ENCODE data around the gene IFT27.
A peak's percentile ranks its signal among the peaks of the same experiment; 100 is the strongest.

The IFT27 gene

DNA sequence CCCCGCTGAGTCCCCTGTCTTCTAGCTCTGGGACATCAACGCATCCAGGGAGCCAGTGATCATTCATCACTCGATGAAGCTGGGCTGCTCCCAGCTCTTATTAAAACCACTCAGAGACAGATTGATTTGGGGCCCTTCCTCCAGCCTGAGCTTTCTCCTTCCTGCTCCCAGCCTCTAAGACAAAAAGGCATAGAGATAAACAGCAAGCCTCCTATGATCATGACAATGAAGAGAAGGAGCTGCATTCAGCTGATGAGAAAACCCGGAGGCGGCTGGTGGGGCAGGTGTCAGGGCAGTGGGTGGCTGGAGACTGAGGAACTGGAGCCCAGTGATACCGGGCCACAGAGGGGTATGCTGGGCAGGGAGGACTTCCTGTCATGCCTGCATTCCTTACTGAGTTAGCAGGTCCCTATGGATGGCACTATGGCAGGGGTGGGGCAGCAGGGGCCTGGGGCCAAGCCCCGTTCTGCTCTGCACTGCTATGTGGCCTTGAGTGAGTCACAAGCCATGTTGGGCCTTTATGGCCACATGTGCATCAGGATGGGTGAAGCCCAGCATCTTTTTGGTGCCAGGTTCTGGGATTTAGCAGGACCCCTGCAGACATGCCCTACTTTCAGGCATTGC is 20.7 kb upstream of the IFT27 start:
- no peak for DNase-seq

DNA sequence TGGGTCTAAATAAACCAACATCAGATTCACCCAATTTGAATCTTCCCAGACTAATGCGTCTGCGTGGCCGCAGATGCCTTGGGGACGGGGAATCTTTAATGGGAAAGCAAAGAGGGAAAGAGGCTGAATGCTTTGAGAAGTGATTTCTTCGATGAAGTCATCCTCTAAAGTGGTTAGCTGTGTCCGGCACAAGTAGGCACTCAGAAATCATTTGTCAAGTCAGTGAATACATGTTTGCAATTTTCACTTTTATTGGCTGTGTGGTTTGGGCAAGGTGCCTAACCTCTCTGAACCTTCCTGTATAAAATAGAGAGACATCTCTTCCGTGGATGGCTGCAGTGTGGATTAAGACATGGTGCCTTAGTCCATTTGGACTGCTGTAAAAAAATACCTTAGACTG is 19.7 kb upstream of the IFT27 start:
- DNase-seq: no peak

DNA sequence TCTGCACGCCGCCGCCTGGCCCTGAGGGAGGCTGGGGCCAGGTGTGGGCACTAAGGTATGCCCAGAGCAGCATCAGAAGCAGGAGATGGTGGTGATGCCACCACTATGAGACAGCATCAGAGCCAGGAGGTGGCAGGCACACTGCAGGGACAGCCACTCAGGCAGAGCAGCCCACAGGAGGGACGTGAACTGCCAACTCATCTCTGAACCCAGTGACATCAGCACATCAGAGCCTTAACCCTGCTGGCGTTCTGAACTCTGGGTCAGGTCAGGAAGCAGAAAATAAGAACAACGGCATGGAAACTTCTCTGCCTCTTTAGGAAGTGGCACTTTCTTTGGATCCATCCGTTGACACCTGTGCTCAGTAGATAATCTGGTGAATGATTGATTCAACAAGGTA is 14.7 kb upstream of the IFT27 start:
- DNase-seq: no peak

DNA sequence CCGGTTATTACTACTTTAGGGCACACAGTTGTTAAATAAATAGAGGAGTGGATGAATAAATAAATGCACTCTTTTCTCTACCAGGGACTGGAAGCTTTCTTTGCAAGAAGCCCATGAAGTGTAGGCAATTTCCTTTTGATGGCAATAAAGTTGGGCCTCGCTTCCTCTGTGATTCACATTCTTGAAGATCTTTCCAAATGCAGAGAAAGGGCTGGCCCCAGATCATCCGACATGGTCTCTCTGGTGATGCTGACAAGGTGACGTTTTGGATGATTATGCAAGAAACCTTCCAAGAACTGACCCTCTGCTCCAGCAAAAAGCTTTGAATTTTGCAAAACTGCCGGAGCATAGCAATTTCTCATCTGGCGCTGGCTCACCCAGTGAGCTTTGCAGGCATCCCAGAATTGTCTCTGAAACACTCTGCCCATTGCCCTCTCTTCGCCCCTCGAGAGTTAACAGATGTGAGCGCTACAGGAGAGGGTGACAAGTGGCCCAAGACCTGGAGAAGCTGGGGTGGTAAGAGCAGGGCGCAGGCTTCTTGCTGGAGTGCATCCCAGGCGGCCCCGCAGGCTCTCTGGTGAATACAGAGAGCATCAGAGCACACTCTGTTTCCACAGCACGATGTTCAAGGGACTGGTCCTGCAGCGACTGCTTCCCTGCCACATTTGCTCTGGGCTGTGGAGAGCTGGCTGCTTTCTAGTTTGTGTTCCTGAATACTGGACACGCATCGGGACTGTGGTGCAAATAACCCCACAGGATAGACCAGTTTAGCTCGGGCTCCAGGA is 11.5 kb upstream of the IFT27 start:
- DNase-seq: no peak

DNA sequence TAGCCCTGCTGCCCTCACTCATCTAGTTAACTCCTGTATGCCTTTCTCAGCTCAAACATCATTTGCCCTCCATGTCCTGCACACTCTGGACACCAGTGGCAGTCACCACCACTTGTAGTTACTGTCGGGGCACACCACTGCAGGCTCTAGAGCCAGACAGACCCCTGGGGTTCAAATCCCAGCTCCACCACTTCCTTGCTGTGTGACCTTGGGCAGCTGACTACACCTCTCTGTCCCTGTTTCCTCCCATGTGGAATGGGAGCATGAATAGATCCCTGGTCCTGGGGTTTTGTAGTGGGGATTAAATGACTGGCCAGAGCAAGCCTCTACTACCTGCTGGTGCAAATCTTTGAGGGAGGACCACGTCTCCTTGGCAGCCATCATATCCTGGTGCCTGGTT is 7.8 kb upstream of the IFT27 start:
- DNase-seq: no peak

DNA sequence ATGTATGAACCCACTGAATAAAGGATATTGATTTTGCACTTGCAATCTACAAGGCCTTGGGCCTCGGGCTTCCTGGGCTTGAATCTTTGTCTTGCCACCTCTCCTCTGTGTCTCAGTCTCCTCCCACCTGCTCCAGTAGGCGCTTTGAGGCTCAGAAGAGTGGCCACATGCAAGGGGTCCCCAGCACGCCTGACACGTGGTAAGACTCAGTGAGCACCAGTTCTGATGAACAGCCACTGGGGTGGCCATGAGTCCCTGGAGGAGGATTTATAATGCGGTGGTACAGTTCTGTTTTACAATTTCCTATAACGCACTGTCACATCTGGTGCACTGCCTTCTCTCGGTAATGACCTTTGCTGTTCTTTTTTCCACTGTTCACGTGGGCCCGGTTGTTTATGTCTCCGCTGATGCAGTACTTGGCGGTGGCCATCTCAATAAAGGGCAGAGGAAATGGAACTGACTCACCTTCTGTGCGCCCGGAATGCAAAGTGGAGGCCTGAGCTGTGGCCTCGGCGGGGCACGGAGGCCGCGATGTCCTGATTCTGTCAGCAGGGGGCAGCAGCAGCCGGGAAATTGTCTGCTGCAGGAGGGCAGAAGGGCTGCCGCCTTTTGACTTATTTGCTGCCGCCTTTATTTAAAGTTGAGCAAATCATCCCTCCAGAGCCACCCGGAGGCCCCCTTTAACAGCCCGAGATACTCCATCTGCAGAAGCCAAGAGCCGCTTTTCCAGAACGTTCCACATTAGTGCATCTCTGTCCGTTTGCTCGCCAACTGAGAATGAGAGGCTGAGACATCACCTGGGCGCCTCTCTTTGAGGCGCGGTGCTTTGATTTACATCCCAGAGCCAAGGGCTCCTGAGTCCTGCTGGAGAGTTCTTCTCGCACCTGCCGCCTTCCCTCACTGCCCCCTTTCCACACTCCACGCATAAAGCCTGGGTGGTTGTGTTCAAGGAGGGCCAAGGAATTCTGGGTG is 6.0 kb upstream of the IFT27 start:
- peak; percentile 9 for DNase-seq

DNA sequence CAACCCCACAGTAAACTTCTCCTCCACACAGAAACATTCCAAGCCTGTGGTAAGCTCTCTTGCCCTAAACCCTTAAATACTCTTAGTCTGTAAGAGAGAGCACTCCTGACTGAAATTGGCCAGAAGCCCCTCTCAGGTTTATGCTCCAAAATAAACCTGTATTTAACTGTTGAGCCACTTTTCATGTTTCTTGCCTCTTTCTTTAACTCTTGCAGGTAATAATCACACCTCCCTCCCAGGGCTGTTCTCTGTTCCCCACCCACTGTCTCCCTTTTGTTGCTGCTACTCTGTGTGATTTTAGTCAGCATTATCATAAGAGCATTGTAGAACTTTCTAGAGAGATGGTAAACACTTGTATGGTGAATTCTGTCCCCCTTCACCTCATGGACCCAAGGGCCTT is 2.1 kb upstream of the IFT27 start:
- no peak for DNase-seq

DNA sequence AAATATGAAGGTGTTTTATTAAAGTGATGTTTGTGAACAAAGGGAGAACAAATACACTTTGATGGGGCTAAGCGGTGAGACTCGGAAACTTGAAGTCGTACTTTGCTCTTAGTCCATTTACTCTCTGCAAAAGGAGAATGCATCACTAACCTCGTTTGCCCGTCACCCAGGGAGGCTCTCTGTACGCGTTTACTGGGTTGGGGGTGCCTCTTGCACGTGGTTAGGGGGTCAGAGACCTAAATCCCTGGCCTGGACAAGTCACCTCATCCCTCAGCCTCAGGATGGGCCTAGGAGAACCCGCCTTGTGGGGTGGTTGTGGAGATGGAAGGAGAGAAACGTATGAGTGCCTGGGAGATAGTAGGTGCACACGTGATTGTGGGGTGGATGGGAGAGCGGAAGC is 803 bp upstream of the IFT27 start:
- DNase-seq: no peak

DNA sequence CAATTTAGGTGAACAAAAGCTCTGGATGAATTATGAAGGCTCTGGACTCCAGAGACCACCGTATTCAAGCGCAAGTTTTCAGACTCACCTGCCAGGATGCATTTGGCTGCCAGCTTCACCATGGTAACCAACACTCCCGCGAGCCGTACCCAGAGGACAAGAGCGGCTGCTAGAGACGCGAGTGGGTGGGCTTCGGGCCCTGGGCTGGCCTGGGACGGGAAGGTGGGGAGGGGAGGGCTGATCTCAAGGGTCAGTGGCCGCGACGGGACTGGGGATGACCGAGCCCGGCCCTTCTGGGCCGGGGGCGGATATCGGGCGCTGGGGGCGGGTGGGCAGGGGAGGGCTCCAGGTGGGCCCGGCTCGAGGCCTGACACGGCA is 344 bp downstream of the IFT27 start:
- no peak for DNase-seq

DNA sequence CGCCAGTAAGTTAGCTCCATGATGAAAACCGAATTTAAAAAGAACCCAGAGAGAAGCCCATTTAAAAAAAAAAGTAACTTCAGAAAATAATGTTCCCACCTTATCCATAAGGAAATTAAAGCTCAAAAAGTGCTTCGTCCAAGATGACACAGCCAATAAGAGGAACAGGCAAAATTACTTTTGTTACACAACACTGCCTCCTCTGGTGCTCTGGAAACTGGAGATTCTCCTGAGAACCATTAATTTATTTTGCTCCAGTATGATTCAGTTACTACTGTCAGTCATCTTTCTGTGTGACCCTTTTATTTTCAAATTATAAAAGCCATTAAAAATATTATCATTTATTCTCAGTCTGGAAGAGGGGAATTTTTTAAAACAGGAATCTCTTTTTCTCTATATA is 2.0 kb downstream of the IFT27 start:
- no peak for DNase-seq

DNA sequence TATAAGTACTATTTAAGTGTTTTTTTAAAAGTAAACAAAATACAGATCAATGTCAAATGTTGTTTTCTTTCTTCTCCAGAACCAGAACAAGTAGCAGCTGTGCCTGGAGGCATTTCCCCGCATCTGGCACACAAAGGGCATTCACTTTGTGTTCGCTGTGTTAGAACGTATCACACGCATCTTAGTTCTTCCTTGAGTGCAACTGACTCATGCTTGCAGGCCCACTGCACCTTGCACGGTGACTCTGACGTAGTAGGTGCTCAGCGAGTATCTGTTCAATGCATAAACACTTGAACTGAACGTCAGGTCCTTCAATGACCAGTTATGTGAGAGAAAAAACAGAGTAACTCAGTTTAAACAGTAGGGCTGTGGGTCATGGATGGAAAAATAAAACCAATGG is 3.5 kb downstream of the IFT27 start:
- no peak for DNase-seq

DNA sequence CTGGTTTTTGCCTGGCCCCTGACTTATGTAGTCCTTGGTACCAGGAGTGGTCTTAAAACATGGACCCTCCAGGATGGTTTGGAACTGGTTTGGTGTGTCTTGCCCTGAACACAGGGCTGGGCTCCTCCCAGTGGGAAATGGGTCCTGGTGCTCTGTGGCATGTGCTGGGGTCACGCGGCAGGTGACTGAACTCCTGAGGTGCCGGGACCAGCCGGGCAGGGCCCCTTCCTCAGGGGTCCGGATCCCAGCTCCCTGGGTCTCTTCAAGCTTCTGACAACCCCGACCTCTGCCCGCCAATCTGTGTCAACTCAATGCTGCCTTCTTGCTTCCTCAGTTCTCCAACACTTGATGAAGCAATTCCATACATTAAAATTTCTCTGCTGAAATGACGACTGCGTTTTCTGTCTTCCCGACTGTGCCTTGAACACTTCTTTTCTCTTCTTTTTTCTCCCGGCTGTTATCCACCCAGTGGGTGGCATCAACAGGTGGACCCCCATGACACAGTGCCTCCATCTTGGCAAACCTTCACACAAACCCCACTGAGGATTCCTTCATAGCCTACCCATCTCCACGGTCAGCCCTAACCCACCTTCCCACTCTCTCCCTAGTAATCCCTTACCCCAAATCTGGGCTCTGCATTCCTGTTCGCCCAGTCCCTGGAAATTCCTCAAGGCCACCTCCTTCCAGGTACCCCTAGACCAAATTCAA is 4.4 kb downstream of the IFT27 start:
- no peak for DNase-seq

DNA sequence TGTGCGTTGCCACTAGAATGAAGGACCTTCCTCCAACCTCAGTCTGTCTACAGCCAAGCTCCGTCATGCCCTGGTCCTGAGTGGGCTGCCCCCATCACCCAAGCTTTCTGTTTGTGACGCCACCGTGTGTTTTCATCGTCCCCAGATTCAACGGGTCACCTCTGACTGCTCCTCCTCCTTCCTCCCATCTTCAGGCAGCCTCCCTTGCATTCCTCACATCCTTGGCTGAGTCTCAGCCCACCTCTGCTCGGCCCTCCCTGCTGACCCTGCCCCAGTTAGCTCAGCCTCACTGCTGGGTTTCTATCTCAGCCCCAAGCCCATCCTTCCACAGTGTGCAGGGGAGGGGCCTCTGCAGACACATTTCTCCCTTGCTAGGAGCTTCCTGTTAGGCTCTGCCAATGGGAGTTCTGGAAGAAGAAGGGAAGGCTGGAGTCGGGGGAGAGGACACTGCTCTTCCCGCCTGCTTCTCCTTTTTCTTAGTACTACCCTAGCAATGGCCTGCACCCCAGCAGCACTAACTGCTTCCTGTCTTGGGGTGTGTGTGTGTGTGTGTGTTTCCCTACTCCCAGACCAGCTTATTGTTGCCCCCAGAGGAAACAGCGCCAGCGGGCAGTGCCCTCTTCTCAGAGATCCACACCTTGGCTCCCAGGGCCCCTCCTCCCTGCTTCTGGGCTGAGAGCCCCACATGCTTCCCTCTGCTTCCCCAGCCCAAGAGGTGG is 5.2 kb downstream of the IFT27 start:
- DNase-seq: no peak

DNA sequence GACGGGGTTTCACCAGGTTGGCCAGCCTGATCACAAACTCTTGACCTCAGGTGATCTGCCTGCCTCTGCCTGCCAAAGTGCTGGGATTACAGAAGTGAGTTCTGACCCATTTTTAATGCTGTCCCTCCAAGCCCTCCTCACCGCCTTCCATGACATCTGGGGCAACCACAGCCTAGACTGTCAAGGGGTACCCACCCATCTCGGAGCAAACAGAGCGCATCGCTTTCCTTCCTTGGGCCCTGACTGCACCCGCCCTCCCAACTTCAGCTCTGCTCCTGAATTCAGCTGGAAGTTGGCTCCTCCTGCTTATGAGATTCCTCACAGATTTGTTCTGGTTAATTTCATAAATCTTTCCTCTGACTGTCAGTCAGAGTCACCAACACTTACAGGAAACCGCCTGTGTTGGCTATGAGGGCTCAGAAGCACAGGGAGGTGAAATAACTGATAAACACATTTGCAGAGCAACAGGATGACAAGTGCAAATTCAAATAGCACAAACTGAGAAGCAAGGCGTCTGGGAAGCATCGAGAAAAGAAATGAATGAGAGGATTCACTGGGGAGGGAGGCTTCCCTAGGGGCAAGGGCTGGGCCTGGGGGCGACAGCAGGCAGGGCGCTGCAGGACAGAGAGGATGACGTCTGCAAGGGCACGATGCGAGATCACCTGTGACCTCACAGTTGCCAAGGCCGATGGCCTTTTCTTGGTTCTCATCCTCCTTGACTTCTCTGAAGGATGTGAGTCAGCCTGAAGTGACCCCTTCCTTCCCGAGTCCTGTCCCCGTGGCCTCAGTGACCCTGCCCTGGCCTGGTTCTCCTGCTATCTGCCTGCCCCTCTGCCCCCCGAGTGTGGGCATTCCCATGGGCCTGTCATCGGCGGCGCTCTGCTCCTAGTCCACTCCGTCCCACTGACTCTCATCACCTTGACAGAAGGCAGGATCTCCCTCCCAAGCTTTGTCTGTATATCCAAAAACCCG is 6.1 kb downstream of the IFT27 start:
- DNase-seq: no peak

DNA sequence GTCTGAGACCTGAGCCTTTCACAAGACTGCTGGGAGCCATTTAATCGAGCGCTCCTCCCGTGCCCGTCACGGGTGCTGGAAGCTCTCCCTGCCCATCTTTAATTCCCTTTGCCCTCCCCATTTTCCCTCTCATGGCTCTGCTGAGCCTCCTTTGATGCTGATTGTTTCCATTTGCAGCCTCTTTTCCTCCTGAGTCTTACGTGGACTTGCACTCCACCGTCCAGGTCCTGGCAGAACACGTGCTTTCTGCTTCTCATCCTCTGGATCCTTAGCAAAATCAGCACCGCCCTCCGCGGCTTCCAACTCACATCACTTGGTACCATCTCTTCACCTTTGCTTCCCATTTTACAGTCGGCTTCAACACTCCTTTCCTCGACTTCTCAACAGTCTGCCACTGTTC is 7.3 kb downstream of the IFT27 start:
- DNase-seq: no peak

DNA sequence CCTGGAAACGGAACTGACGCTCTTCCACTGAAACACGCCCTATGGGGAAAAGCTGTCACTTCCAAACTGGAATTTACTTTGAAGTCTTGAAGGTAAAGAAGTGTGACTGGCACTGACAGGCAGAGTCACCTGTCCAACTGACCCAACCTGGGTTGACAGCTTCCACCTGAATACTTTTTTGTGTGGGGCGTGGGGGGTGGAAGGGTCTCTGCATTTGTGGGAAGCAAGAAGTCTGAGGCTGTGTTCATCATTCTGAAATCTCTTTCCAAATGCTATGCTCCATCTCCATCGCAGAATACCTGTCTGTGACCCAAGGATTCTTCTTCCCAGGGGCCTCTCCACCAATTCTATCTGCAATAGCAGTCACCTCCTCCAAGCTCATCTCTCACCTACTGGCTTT is 7.8 kb downstream of the IFT27 start:
- no peak for DNase-seq

DNA sequence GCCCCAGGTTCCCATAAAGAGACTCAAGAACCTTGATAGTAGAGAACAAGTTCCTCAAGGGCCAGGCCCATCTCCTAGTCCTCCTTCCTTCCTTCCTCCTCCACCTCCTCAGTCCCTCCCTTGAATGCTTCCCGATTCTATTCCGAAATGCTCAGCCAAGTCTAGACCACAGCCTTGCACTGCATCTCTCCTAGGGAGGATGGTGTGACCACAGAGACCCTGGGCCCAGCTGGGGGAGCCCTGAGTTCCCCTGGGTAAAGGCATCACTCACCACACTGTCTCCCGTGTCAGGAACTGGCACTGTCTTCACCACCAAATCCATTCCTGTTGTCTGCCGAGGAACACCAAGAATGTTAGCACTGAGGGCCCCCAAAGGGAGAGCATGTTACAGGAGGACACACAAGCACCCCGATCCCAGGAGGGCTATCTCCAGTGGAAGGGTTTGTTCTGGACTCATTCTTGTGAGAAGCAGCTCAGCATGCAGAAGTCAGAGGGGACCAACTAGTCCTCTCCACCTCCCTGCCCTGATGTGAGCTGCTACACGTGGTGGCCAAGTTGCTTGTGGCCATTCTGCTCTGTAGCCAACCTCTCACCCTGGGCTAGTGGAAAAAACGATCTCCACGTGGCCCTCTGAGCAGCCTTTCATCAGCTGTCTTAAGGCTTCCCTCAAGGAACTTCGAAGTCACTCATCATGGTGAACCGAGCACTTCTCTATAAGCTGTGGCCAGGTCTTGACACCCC is 8.7 kb downstream of the IFT27 start:
- DNase-seq: no peak

DNA sequence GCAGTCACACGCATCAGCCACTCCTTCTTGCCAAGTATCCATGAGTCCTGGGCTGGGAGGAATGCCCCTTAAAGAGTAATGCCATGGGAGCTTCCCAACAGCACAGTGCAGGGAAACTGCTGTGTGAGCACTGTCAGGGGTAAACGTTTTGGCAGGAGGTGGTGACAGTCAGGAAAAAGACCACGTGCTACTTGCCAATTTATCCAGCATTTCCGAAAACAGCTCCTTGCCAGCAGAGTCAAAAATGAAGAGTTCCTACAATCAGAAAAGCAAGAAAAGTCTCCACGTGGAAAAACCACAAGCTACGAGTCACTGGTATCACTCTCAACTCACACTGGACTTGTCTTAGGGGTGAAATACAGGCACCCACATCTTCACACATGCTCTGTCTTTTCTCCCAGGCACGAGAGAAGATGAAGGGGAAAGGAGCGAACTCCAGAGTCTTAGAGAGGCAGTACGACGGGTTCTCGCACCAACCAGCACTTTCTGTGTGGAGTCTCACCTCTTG is 9.9 kb downstream of the IFT27 start:
- no peak for DNase-seq

DNA sequence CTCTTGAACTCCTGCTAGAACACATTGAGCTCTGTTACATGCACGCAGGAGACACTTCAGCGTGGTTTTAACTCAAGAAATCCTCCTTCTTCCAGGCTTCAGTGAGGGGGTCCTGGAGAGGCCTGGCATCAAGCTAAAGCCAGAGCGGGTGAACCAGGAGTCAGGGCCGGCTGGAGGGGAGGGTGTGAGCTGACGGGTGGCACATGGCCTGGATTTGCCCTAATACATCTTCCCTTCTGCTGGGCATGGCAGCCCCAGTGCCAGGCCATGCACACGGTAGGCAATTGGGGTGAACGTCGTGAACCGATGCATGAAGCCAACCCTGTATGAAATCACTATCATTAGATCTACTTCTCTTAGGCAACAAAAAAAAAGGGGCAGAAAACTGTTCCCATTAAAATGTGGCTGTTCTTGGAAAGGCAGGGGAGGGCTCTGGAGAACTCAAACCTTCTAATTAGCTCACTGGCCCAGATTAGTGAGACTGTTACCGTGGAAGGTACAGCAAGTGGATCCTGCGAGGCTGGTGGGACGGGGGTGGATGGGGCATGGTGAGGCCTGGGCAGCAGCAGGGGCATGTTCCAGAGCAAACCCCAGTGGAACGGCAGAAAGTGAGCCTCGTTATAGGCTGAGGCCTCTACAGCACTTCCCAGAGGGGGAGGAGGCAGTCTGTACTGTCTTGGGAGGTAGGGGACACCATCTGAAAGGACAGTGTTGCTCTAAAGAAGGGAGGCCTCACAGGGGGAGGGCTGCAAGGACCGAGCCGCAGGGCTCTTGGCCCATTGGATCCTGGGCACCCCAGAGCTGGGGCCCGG is 10.6 kb downstream of the IFT27 start:
- no peak for DNase-seq
